OCI-LY7 (cell line): Measurements from ENCODE around the gene SLFN12L.

Source experiments
- EZH2phosphoT487 ChIP-seq: fragments of 200-600 bp; sonication (generic); IDR thresholded peaks from 2 replicates; pipeline ENCODE4 v1.6.1; 2018; ENCODE audit warnings: low read depth, borderline replicate concordance, mild to moderate bottlenecking, mixed run types, antibody characterized with exemption, low read length, moderate library complexity, mixed read lengths
- TF ChIP-seq, protein P1 (sequence below): fragments of 200-600 bp; sonication (generic); conservative IDR thresholded peaks from 2 replicates; pipeline ENCODE4 v1.5.1; 2014; ENCODE audit warnings: mild to moderate bottlenecking, antibody characterized with exemption, low read length, moderate library complexity, mixed read lengths

DNA sequence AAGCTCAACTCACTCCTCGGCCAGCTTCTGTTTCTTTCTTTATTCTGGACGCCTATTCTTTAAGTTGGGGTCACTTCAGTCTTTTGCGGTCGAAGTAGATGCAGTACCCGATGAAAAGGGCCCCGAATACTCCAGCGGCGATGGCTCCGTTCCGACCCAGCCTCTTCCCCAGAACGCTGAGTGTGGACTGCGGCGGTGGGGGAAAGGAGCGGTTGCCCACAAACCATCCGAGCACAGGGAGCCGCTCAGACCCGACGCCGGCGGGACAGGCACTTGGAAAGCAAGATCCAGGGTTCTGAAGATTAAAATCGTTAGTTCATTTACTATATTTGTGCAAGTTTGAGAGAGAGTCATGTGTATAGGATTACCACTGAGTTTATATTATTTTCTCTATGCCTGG is 22.5 kb downstream of the SLFN12L start:
- TF ChIP-seq, protein P1, sequence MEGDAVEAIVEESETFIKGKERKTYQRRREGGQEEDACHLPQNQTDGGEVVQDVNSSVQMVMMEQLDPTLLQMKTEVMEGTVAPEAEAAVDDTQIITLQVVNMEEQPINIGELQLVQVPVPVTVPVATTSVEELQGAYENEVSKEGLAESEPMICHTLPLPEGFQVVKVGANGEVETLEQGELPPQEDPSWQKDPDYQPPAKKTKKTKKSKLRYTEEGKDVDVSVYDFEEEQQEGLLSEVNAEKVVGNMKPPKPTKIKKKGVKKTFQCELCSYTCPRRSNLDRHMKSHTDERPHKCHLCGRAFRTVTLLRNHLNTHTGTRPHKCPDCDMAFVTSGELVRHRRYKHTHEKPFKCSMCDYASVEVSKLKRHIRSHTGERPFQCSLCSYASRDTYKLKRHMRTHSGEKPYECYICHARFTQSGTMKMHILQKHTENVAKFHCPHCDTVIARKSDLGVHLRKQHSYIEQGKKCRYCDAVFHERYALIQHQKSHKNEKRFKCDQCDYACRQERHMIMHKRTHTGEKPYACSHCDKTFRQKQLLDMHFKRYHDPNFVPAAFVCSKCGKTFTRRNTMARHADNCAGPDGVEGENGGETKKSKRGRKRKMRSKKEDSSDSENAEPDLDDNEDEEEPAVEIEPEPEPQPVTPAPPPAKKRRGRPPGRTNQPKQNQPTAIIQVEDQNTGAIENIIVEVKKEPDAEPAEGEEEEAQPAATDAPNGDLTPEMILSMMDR: no peak
- no peak for TF ChIP-seq EZH2phosphoT487
